Heart left ventricle (tissue), 16 donors: ENCODE measurements around the gene HOXA3. TPM values are rescaled to one million over a fixed set of nuclear protein-coding genes. Genes with fewer than 3 reads are reported as not detected.

Source experiments
- ATAC-seq, 4 donors: fragments of 200-7000 bp; cut with Tn5 transposase; one replicate each; pipeline ENCODE4 v1.9.1; 2020 to 2022; ENCODE audit warnings: moderate library complexity in 4 of 4, mild to moderate bottlenecking in 3 of 4, moderate number of reproducible peaks in 1 of 4
- DNase-seq, 5 donors: peaks; one replicate each; pipeline ENCODE4 v3.0.0-alpha.2; 2020
- H3K27ac ChIP-seq, 12 donors: fragments of 200-600 bp; sonication (generic) in 4 of 12; one replicate each; pipeline versions ENCODE4 v1.5.0 to v1.8.0; 2016 to 2022; ENCODE audit warnings: mild to moderate bottlenecking in 2 of 12
- H3K27me3 ChIP-seq, 9 donors: fragments of 200-600 bp; sonication (generic) in 2 of 9; one replicate each; pipeline versions ENCODE4 v1.5.1 to v1.8.0; 2016 to 2022; ENCODE audit warnings: mild to moderate bottlenecking in 3 of 9
- H3K36me3 ChIP-seq, 9 donors: fragments of 200-600 bp; sonication (generic) in 2 of 9; one replicate each; pipeline versions ENCODE4 v1.5.0 to v1.8.0; 2018 to 2022; ENCODE audit warnings: mild to moderate bottlenecking in 2 of 9
- H3K4me1 ChIP-seq, 12 donors: fragments of 200-600 bp; sonication (generic) in 4 of 12; one replicate each; pipeline versions ENCODE4 v1.5.0 to v1.8.0; 2016 to 2022; ENCODE audit warnings: mild to moderate bottlenecking in 3 of 12
- H3K4me3 ChIP-seq, 12 donors: fragments of 200-600 bp; sonication (generic) in 4 of 12; one replicate each; pipeline versions ENCODE4 v1.5.0 to v1.8.0; 2017 to 2022; ENCODE audit warnings: mild to moderate bottlenecking in 9 of 12, moderate library complexity in 4 of 12
- H3K9me3 ChIP-seq, 12 donors: fragments of 200-600 bp; sonication (generic) in 4 of 12; one replicate each; pipeline versions ENCODE4 v1.5.0 to v1.8.0; 2016 to 2022; ENCODE audit warnings: mild to moderate bottlenecking in 1 of 12
- POLR2A ChIP-seq, 2 donors: fragments of 450-650 bp; IDR thresholded peaks; one replicate each; pipeline ENCODE4 v1.6.1; 2017; ENCODE audit warnings: antibody characterized with exemption in 2 of 2, mild to moderate bottlenecking in 2 of 2, moderate library complexity in 2 of 2
- WGBS, 4 donors: extraction: QIAGEN DNeasy Blood & Tissue Kit in 2 of 4; methylation state at CpG; one replicate each; pipeline versions ENCODE4 v1.1.5 to v1.1.7; 2013 to 2018; 5-methylcytosine and 5-hydroxymethylcytosine counted together
- intact Hi-C, 10 donors: fragments of 100-400 bp; cut with DNase I; formaldehyde crosslinking; loops; one replicate each; pipeline versions ENCODE4 v1.11.1 to v1.14.2; 2022
- polyA plus RNA-seq, 2 donors: library from polyadenylated mRNA; stranded (reverse); fragments of 200-250 nt; gene quantifications; one replicate each; pipeline ENCODE4 v1.2.3, GENCODE V29; 2013
- total RNA-seq, 9 donors: library from RNA; depleted of rRNA in 2 of 9; stranded (reverse); fragments of >200 nt in 2 of 9; fragmentation: NEBNext Ultra II Directional in 3 of 9; extraction: Animal tissue kit (Norgen Biotek cat#: 25700) in 3 of 9; gene quantifications; one replicate each; pipeline versions ENCODE4 v1.1.0 to v1.2.4, GENCODE V29; 2016 to 2023
- TF ChIP-seq, protein P1 (sequence below), 12 donors: fragments of 200-600 bp; sonication (generic) in 4 of 12; IDR thresholded peaks; one replicate each; pipeline versions ENCODE4 v1.5.0 to v1.8.0; 2018 to 2022; ENCODE audit warnings: antibody characterized with exemption in 12 of 12, mild to moderate bottlenecking in 5 of 12
- donor health status: ischemic (EF 13 %, LVEDD 7.1; RV severe dilation, severe dysfunction).
- donor health status: healthy with polysubstance abuse.
- donor health status: DM: no; HTN: yes; CAD: no.
- donor health status: DM: no; HTN: no; CAD: no.
- donor health status: ischemic (EF 25% LVEDD 6.9; RV normal size, moderate dysfunction).
- donor health status: ischemic (EF 25% LVEDD 5.7; RV mildly dilated, moderate dysfunction).
- donor health status: healthy.
- donor health status: DM: yes; HTN: yes; CAD: no.
- donor health status: ischemic (EF 35%, LVEDD 5.7; RV mildly dilated, moderate dysfunction).
- donor health status: nonischemic (EF 11% LVEDD 7.7; RV severe dilation, severe dysfunction).
- donor health status: DM: yes; HTN: yes; CAD: no.
- donor health status: PGD.
- donor health status: ischemic (EF 29% LVEDD 5.4; RV normal size, mild dysfunction).
- donor health status: nonischemic (EF 23%, LVEDD 6.1; RV moderate dilation, normal function).

HOXA3 gene
- total and polyA plus RNA-seq, 11 donors = 0.07 to 3.1 (median 0.64) TPM; not detected in 2

DNA sequence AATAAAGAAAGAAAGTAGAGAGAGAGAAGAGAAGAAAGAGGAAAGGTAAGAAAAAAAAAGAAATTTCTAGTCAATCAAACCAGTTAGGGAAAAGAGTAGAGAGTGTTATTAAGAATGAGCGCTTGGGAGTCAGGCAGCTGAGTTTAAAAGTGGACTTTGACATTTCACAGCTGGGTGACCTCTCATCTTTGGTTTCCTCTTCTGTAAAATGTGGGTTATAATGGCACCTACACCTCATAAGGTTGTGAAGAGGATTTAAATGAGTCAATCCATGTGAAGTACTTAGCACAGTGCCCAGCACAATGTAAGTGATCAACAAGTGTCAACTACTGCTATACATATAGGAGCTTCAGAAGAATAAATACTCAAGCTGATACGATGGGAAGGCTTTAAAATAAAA is 68.7 kb downstream of the HOXA3 start:
- WGBS, 4 donors = 76 to 81% (median 78%) methylated on average over 2 of the region's 2 CpGs
- Histone ChIP-seq H3K27me3 (peaks cover 7 to 61% (median 34%) of the 10 kb centered on the region in 9 donors), H3K4me1 (peaks cover 0 to 14% (median 0%) of the 10 kb centered on the region in 12 donors), H3K9me3 (peaks cover 0 to 7% (median 0%) of the 10 kb centered on the region in 12 donors), H3K27ac (no peak overlapping the region), H3K36me3 (no peaks in the 10 kb centered on the region), H3K4me3 (no peak overlapping the region)
- ATAC-seq (no peak), DNase-seq (no peak)
- no peak for TF ChIP-seq POLR2A (IDR thresholded peaks at IDR 0.05)
- TF ChIP-seq, protein P1, sequence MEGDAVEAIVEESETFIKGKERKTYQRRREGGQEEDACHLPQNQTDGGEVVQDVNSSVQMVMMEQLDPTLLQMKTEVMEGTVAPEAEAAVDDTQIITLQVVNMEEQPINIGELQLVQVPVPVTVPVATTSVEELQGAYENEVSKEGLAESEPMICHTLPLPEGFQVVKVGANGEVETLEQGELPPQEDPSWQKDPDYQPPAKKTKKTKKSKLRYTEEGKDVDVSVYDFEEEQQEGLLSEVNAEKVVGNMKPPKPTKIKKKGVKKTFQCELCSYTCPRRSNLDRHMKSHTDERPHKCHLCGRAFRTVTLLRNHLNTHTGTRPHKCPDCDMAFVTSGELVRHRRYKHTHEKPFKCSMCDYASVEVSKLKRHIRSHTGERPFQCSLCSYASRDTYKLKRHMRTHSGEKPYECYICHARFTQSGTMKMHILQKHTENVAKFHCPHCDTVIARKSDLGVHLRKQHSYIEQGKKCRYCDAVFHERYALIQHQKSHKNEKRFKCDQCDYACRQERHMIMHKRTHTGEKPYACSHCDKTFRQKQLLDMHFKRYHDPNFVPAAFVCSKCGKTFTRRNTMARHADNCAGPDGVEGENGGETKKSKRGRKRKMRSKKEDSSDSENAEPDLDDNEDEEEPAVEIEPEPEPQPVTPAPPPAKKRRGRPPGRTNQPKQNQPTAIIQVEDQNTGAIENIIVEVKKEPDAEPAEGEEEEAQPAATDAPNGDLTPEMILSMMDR (IDR thresholded peaks at IDR 0.05) = no peak
- intact Hi-C loops = no loop called here

DNA sequence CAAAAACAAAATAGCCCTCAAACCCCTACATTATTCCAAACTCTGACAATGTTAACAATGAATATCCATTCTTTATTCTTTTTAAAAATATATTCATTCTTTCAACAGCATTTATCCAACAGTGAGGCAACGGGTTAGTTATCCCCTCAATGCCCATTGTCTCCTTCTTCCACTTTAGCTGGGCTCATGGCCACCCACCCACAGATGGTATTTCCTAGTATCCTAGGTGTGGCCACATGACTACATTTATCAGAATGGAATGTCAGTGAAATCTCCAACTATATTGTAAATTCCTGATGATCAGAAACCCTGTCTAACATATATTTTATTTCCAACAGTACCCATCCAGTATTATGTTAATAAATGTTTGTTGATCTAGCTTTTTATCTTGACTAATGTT is 70.2 kb downstream of the HOXA3 start:
- TF ChIP-seq, protein P1 (IDR thresholded peaks at IDR 0.05) = no peak
- no peak for TF ChIP-seq POLR2A (IDR thresholded peaks at IDR 0.05)
- WGBS, 4 donors = 65 to 91% (median 74%) methylated on average over 1 of the region's 1 CpG

DNA sequence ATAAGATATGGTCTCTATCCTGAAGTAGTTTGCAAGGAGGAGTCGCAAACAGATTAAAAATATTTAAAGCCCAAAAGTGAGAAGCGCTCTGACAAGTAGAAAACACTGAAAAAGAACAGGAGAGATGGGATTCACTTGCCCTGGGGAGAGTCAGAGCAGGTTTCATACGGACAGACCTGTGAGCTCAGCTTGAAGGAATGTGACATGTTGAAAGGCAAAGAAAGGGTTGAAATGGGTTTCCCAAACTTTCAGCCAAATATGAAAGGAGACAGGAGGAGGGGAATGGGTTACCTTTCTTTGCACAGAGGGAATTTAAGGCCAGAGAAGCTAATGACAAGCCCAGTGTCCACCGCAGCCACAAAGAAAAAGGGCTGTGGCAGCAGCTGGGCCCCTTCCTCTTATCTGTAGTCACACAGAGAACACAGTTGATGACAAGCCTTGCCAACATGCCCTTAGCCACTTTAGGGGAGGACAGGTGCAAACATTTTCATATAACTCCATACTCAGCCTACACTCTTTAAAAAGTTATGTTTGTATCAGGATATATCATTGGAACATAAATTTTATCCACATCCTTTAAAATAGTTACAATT is 71.4 kb downstream of the HOXA3 start:
- ATAC-seq (no peak), DNase-seq (no peak)
- H3K36me3 ChIP-seq = no peaks in the 10 kb centered on the region
- TF ChIP-seq, protein P1 (IDR thresholded peaks at IDR 0.05) = no peak
- TF ChIP-seq POLR2A (IDR thresholded peaks at IDR 0.05) = no peak
- no peak overlapping the region for H3K4me3 ChIP-seq
- peaks cover 0 to 2% (median 0%) of the 10 kb centered on the region in 12 donors for H3K9me3 ChIP-seq
- intact Hi-C loops = no loop called here
- no peak overlapping the region for H3K27ac ChIP-seq
- H3K27me3 ChIP-seq = peaks cover 0 to 35% (median 9%) of the 10 kb centered on the region in 9 donors
- 43 to 47% (median 45%) methylated on average over 4 of the region's 4 CpGs for WGBS, 4 donors
- H3K4me1 ChIP-seq = peaks cover 0 to 6% (median 0%) of the 10 kb centered on the region in 12 donors

More for the DNA sequence above, 70.2 kb downstream of the HOXA3 start:
- DNase-seq (no peak), ATAC-seq (no peak)
- intact Hi-C loops = no loop called here
- peaks cover 0 to 6% (median 0%) of the 10 kb centered on the region in 12 donors for H3K4me1 ChIP-seq
- no peak overlapping the region for H3K4me3 ChIP-seq
- H3K36me3 ChIP-seq = no peaks in the 10 kb centered on the region
- no peak overlapping the region for H3K27ac ChIP-seq
- H3K27me3 ChIP-seq = peaks cover 0 to 47% (median 20%) of the 10 kb centered on the region in 9 donors
- no peaks in the 10 kb centered on the region for H3K9me3 ChIP-seq

- Histone ChIP-seq H3K36me3 (no peaks in the 10 kb centered on the region), H3K27ac (peak overlapping the region in 1 of 12 donors; percentile 18), H3K9me3 (peaks cover 0 to 10% (median 0%) of the 10 kb centered on the region in 12 donors), H3K4me3 (no peak overlapping the region), H3K27me3 (peaks cover 0 to 27% (median 0%) of the 10 kb centered on the region in 9 donors), H3K4me1 (peaks cover 0 to 6% (median 0%) of the 10 kb centered on the region in 12 donors)
- TF ChIP-seq, protein P1 (IDR thresholded peaks at IDR 0.05) = no peak
- TF ChIP-seq POLR2A (IDR thresholded peaks at IDR 0.05) = no peak
- DNase-seq (no peak), ATAC-seq (no peak)
- 86 to 96% (median 94%) methylated on average over 1 of the region's 1 CpG for WGBS, 4 donors
- intact Hi-C loops = loop anchor here in 1 of 10 donors (10.0 kb wide), 1 partner anchor 65 kb away; no protein-coding TSS in a partner anchor
These were observed 73.0 kb downstream of the HOXA3 start for GRCh38 chr7:27079234-27079975.
